ENCODE results near the gene MAP3K7CL.

MAP3K7CL gene

GRCh38 chr21:29092102-29092959 lies 38.1 kb upstream of the MAP3K7CL start:
- no peak overlapping the region for H3K4me3 ChIP-seq (replicated peaks; ENCODE audit: low read depth, low read length)
- peak; percentile 16 for TF ChIP-seq CTCF (IDR thresholded peaks at IDR 0.05; ENCODE audit: low read length, missing control alignments)
- peak; percentile 50 for DNase-seq (ENCODE audit: low read depth)

- TF ChIP-seq CTCF (IDR thresholded peaks at IDR 0.05; ENCODE audit: low read length, missing control alignments): no peak
- DNase-seq (ENCODE audit: low read depth): no peak
- no peak overlapping the region for H3K4me3 ChIP-seq (replicated peaks; ENCODE audit: low read depth, low read length)
Observed at GRCh38 chr21:29096218-29097015, 34.0 kb upstream of the MAP3K7CL start.

- H3K4me3 ChIP-seq (replicated peaks; ENCODE audit: low read depth, low read length): no peak overlapping the region
- DNase-seq (ENCODE audit: low read depth): no peak
- TF ChIP-seq CTCF (IDR thresholded peaks at IDR 0.05; ENCODE audit: low read length, missing control alignments): no peak
Observed at GRCh38 chr21:29098156-29098555, 32.3 kb upstream of the MAP3K7CL start.

GRCh38 chr21:29102791-29103257 lies 27.6 kb upstream of the MAP3K7CL start:
- no peak overlapping the region for H3K4me3 ChIP-seq (replicated peaks; ENCODE audit: low read depth, low read length)
- TF ChIP-seq CTCF (IDR thresholded peaks at IDR 0.05; ENCODE audit: low read length, missing control alignments): no peak
- DNase-seq (ENCODE audit: low read depth): no peak

GRCh38 chr21:29104239-29104708 lies 26.2 kb upstream of the MAP3K7CL start:
- H3K4me3 ChIP-seq (replicated peaks; ENCODE audit: low read depth, low read length): no peak overlapping the region
- no peak for DNase-seq (ENCODE audit: low read depth)
- no peak for TF ChIP-seq CTCF (IDR thresholded peaks at IDR 0.05; ENCODE audit: low read length, missing control alignments)

GRCh38 chr21:29105218-29105617 lies 25.2 kb upstream of the MAP3K7CL start:
- peak; percentile 48 for DNase-seq (ENCODE audit: low read depth)
- H3K4me3 ChIP-seq (replicated peaks; ENCODE audit: low read depth, low read length): no peak overlapping the region
- TF ChIP-seq CTCF (IDR thresholded peaks at IDR 0.05; ENCODE audit: low read length, missing control alignments): no peak

All from fibroblast of pulmonary artery (primary cell).